Osteoblast (primary cell): ENCODE results near the gene DENND1B. TPM values are rescaled to one million over a fixed set of nuclear protein-coding genes. Genes with fewer than 3 reads are reported as not detected.

Experiments used
- DNase-seq: peaks from one replicate; pipeline ENCODE4 v3.0.0; 2011; ENCODE audit warnings: low spot score, mixed read lengths; ENCODE audit not compliant: insufficient read length; ENCODE audit errors: missing footprints
- H2AFZ ChIP-seq: 2 replicates; pipeline ENCODE4 v1.6.0; 2011; ENCODE audit warnings: mild to moderate bottlenecking, low read length
- H3K27ac ChIP-seq: 2 replicates; pipeline ENCODE4 v1.5.1; 2011; ENCODE audit warnings: mild to moderate bottlenecking, low read depth, low read length, moderate library complexity
- H3K27me3 ChIP-seq: 2 replicates; pipeline ENCODE4 v1.6.0; 2012; ENCODE audit warnings: mild to moderate bottlenecking, control low read depth, inconsistent platforms, low read length, moderate library complexity; ENCODE audit not compliant: insufficient read depth
- H3K36me3 ChIP-seq: 2 replicates; pipeline ENCODE4 v1.5.1; 2011; ENCODE audit warnings: mild to moderate bottlenecking, low read length, control low read depth, moderate library complexity; ENCODE audit not compliant: insufficient read depth
- H3K4me1 ChIP-seq: 2 replicates; pipeline ENCODE4 v1.5.1; 2011; ENCODE audit warnings: mild to moderate bottlenecking, low read length, control low read depth, moderate library complexity; ENCODE audit not compliant: insufficient read depth
- H3K4me2 ChIP-seq: 2 replicates; pipeline ENCODE4 v1.6.0; 2011; ENCODE audit warnings: mild to moderate bottlenecking, low read length; ENCODE audit not compliant: insufficient read depth
- H3K4me3 ChIP-seq: fragments of 200-600 bp; sonication (generic); 3 replicates; pipeline ENCODE4 v1.5.1; 2012; ENCODE audit warnings: mild to moderate bottlenecking, low read length, inconsistent platforms; ENCODE audit not compliant: insufficient read depth
- H3K79me2 ChIP-seq: 2 replicates; pipeline ENCODE4 v1.6.0; 2012; ENCODE audit warnings: mild to moderate bottlenecking, low read length, control low read depth, inconsistent platforms; ENCODE audit not compliant: insufficient read depth
- H3K9me3 ChIP-seq: 2 replicates; pipeline ENCODE4 v1.5.1; 2011; ENCODE audit warnings: low read depth, low read length, control low read depth
- H4K20me1 ChIP-seq: 2 replicates; pipeline ENCODE4 v1.6.0; 2012; ENCODE audit warnings: mild to moderate bottlenecking, low read length, control low read depth; ENCODE audit not compliant: insufficient read depth
- CTCF ChIP-seq: IDR thresholded peaks from 2 replicates; pipeline ENCODE4 v1.5.1; 2011; ENCODE audit warnings: mild to moderate bottlenecking, low read depth, low read length, moderate library complexity; ENCODE audit errors: extremely low read depth
- total RNA-seq: library from RNA; depleted of rRNA; stranded (reverse); fragments of >200 nt; gene quantifications from 2 replicates; pipeline ENCODE4 v1.2.3, GENCODE V29; 2012

DENND1B gene
- total RNA-seq, 1 donor, result 22.4 TPM

GRCh38 chr1:197740992-197741391 lies 34.3 kb downstream of the DENND1B start:
- Histone ChIP-seq H3K27me3 (no peaks in the 10 kb centered on the region), H3K9me3 (no peaks in the 10 kb centered on the region), H2AFZ (no peak overlapping the region), H3K4me2 (no peak overlapping the region), H3K27ac (no peak overlapping the region), H3K4me3 (no peak overlapping the region), H3K4me1 (peaks cover 9% of the 10 kb centered on the region), H3K36me3 (no peaks in the 10 kb centered on the region), H3K79me2 (peaks cover 25% of the 10 kb centered on the region), H4K20me1 (no peaks in the 10 kb centered on the region)
- TF ChIP-seq CTCF, result no peak
- DNase-seq, result no peak

GRCh38 chr1:197738927-197739326 lies 36.4 kb downstream of the DENND1B start:
- H2AFZ ChIP-seq, result no peak overlapping the region
- peaks cover 23% of the 10 kb centered on the region for H3K79me2 ChIP-seq
- H3K4me3 ChIP-seq, result no peak overlapping the region
- peaks cover 9% of the 10 kb centered on the region for H3K4me1 ChIP-seq
- H3K36me3 ChIP-seq, result peaks cover 4% of the 10 kb centered on the region
- H3K9me3 ChIP-seq, result no peaks in the 10 kb centered on the region
- no peak for TF ChIP-seq CTCF
- no peaks in the 10 kb centered on the region for H4K20me1 ChIP-seq
- H3K4me2 ChIP-seq, result no peak overlapping the region
- H3K27ac ChIP-seq, result no peak overlapping the region
- no peaks in the 10 kb centered on the region for H3K27me3 ChIP-seq
- DNase-seq, result no peak

DNA sequence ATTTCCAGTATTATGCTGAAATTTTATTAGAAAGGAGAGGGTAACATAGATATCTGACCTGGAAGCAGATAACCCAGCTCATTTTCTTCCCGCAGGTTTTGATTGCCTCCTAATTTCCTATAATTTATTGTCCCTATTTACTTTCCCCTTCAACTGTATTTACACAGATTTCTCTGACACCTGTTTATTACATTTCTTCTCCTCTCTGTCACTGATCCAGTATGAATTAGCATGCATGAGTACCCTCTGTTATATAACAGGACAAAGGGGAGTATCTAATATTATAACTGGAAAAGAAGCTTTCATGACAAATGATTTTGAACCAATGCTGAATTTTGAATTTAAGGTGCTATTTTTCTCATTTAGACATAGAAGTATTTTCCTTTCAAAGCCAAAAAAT lies 37.4 kb downstream of the DENND1B start:
- Histone ChIP-seq H3K4me3 (no peak overlapping the region), H3K79me2 (peaks cover 24% of the 10 kb centered on the region), H2AFZ (no peak overlapping the region), H3K4me1 (peaks cover 9% of the 10 kb centered on the region), H4K20me1 (no peaks in the 10 kb centered on the region), H3K27me3 (no peaks in the 10 kb centered on the region), H3K36me3 (peaks cover 4% of the 10 kb centered on the region), H3K27ac (no peak overlapping the region), H3K9me3 (no peaks in the 10 kb centered on the region), H3K4me2 (no peak overlapping the region)
- no peak for TF ChIP-seq CTCF
- no peak for DNase-seq

DNA sequence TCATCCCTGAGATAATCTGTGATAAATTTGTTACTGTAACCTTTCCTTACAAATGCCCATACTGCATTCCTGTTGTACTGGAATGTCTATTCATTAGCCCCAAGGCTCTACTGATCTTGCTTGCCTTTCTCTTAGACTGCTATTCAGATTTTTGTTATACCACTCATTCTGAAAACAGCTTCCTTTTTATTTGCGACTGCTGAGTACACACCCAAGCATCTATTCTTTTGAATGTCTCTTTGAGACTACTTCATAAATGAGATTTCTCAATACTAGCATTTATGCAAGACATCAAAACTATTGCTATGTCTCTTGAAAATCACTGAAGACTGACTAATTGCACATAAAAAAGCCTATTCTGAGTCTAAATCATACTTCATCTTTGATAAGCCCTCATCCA lies 38.6 kb downstream of the DENND1B start:
- H4K20me1 ChIP-seq, result no peaks in the 10 kb centered on the region
- no peak overlapping the region for H2AFZ ChIP-seq
- H3K27me3 ChIP-seq, result no peaks in the 10 kb centered on the region
- peak overlapping the region; percentile 43 for H3K27ac ChIP-seq
- peaks cover 4% of the 10 kb centered on the region for H3K36me3 ChIP-seq
- peaks cover 9% of the 10 kb centered on the region for H3K4me1 ChIP-seq
- peak; percentile 42 for DNase-seq
- peak overlapping the region; percentile 40 for H3K4me2 ChIP-seq
- peaks cover 22% of the 10 kb centered on the region for H3K79me2 ChIP-seq
- no peaks in the 10 kb centered on the region for H3K9me3 ChIP-seq
- H3K4me3 ChIP-seq, result no peak overlapping the region
- no peak for TF ChIP-seq CTCF
